Activated T-cell treated with anti-CD3 and anti-CD28 coated beads for 1 hour (primary cell): ENCODE measurements around the gene RUSF1.
A peak's percentile ranks its signal among the peaks of the same experiment; 100 is the strongest.
"Not testable (repeated sequence)": the region's sequence is repeated elsewhere in the genome, so short reads cannot be mapped to it uniquely, and the experiment has no call there.

ENCODE experiments used
- DNase-seq: peaks from one replicate; pipeline ENCODE4 v3.0.0-alpha.2; 2020; ENCODE audit warnings: low read depth

Gene RUSF1

GRCh38 chr16:31517800-31518402 lies 9.7 kb upstream of the RUSF1 start:
- DNase-seq = no peak

DNA sequence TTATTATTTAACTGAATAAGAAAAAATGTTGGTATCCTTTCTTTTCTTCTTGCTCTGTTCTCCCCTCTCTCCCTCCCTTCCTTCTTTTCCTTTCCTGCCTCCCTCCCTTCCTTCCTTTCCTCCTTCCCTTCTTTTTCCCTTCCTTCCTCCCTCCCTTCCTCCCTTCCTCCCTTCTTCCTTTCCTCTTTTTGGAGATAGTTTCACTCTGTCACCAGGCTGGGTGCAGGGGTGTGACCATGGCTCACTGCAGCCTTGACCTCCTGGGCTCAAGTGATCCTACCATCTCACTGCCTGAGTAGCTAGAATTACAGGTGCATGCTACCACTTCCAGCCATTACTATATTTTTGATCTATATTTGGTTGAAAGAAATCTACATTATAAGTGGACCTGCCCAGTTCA lies 5.7 kb upstream of the RUSF1 start:
- DNase-seq = no peak

- DNase-seq = no peak
Observed at GRCh38 chr16:31513126-31513525, 4.9 kb upstream of the RUSF1 start.

GRCh38 chr16:31508706-31509195 lies 560 bp upstream of the RUSF1 start:
- no peak for DNase-seq

GRCh38 chr16:31507617-31507928 lies 618 bp downstream of the RUSF1 start:
- no peak for DNase-seq

- DNase-seq = no peak
Observed at GRCh38 chr16:31505483-31505882, 2.7 kb downstream of the RUSF1 start.

DNA sequence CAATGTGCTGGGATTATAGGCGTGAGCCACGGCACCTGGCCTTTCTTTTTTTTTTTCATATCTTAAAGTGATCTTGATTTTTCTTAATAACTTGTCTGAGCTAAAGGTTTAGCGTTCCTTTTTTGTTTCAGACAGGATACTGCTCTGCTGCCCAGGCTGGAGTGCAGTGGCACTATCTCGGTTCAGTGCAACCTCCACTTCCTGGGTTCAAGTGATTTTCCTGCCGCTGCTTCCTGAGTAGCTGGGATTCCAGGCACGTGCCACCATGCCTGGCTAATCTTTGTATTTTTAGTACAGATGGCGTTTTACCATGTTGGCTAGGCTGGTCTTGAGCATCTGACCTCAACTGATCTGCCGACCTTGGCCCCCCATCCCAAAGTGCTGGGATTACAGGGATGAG lies 4.0 kb downstream of the RUSF1 start:
- DNase-seq = no peak

DNA sequence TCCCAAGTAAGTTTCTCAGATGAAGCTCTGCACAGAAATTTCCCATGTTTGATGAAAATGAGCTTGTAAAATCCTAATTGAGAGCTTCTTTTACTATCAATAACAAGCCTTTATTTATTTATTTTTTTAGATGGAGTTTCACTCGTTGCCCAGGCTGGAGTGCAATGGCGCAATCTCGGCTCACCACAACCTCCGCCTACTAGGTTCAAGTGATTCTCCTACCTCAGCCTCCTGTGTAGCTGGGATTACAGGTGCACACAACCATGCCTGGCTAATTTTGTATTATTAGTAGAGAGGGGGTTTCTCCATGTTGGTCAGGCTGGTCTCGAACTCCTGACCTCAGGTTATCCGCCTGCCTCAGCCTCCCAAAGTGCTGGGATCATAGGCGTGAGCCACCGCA lies 4.6 kb downstream of the RUSF1 start:
- DNase-seq = not testable (repeated sequence)

GRCh38 chr16:31502981-31503380 lies 5.2 kb downstream of the RUSF1 start:
- no peak for DNase-seq

DNA sequence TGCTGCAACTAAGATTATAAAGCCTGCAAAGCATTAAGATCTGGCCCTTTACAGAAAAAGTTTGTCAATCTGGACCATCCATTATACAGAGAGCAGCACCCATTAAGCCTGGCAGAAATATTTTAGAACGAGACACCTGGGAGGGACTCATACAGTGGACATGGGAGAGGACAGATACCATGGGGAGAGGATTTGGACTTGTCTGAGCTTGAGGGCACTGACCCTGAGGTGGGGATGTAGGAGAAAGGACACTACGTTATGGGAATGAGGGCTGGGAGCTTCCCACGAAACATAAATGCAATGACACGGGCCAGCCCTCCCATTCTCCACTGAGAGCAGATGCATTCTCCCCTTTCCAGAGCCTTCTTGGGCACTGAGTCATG lies 6.2 kb downstream of the RUSF1 start:
- DNase-seq = no peak

DNA sequence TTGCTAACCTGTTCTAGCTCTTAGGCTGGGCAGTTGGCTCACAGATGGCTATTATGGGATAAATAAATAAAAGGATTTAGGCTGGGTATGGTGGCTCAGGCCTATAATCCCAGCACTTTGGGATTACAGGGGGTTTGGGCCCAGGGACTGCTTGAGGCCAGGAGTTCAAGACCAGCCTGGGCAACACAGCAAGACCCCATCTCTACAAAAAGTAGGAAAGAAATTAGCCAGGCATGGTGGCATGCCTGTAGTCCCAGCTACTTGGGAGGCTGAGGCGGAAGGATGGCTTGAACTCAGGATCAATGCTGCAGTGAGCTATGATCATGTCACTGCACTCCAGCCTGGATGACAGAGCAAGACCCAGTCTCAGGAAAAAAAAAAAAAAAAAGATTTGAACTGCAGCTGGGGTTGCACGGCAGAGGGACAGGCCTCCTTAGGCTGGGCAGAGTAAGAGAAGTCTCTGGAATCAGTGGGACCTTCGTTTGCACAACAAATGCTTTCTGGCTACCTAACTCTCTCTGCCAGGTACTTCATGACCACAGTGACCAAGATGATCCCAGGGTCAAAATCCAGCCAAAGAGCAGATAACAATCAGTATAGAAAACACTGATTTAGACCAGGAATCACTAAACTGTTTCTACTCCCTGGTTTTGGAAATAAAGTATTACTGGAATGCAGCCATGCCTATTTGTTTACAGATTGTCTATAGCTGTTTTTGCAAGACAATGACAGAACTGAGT lies 6.8 kb downstream of the RUSF1 start:
- DNase-seq = no peak

DNA sequence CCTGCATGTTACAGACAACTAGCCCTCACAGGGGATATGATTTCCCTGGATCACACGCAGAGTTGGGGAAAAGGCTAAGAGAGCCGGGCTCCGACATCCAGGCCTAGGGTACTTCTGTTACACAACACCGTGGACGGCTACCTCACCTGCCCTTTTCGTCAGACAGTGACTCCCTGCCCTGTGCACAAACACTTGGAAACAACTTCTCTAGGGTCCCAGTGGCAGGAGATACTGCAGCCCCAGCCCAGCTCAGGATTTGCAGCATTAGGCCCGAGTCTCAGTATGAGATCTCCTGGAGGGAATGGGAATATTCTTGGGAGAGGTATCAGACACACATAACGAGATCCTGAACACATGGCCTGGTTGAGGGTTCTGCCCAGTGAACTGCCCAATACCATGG lies 8.3 kb downstream of the RUSF1 start:
- no peak for DNase-seq

DNA sequence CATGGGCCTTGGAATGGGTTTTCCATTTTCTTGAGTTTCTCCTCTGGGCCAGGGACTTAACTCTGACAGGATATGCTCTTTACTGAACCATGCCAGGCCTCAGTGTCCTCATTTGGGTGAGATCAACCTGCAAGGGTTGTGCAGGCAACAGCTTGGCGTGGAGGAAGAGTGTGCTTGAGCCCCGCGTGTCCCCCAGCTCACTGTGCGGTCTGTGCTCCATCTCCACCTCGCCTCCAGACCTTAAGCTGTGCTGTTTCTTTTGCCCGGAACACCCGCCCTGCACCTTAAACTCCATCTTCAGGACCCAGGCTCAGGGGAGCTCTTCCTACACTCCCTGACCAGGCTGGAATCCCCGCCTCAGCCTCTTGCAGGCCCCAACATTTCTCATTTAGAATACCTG lies 9.7 kb downstream of the RUSF1 start:
- no peak for DNase-seq

GRCh38 chr16:31496670-31497069 lies 11.5 kb downstream of the RUSF1 start:
- DNase-seq = no peak

DNA sequence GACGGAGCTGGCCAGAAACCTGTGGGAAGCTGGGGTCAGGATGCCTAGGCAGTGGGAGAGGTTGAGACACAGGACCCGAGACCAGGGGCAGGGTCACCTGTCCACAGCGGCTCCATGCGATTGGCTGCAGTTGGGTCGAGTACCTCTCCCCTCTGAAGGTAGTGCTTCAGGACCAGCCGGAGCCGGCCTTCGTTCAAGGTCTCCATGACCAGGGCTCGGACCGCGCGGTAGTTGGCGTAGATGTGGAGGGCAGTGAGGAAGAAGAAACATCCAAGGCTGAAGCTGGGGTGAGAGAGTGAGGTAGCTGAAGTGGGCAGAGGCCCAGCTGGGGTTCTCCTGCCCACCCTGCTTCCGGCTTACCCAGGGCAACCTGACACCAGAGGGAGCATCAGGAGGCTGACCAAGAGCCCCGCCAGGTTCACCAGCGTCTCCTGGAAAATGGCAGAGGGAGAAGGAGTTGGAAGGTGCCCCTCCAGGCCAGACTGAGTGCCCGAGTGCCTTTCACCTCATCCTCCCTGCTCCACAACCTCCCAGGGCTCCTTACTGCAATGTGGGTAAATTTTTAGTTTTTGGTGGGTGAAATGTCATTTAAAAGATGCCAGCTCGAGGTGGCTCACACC lies 14.6 kb downstream of the RUSF1 start:
- no peak for DNase-seq

GRCh38 chr16:31491778-31492418 lies 16.3 kb downstream of the RUSF1 start:
- DNase-seq = no peak

- no peak for DNase-seq
Observed at GRCh38 chr16:31489616-31490584, 18.3 kb downstream of the RUSF1 start.

GRCh38 chr16:31489298-31489564 lies 19.0 kb downstream of the RUSF1 start:
- DNase-seq = no peak

DNA sequence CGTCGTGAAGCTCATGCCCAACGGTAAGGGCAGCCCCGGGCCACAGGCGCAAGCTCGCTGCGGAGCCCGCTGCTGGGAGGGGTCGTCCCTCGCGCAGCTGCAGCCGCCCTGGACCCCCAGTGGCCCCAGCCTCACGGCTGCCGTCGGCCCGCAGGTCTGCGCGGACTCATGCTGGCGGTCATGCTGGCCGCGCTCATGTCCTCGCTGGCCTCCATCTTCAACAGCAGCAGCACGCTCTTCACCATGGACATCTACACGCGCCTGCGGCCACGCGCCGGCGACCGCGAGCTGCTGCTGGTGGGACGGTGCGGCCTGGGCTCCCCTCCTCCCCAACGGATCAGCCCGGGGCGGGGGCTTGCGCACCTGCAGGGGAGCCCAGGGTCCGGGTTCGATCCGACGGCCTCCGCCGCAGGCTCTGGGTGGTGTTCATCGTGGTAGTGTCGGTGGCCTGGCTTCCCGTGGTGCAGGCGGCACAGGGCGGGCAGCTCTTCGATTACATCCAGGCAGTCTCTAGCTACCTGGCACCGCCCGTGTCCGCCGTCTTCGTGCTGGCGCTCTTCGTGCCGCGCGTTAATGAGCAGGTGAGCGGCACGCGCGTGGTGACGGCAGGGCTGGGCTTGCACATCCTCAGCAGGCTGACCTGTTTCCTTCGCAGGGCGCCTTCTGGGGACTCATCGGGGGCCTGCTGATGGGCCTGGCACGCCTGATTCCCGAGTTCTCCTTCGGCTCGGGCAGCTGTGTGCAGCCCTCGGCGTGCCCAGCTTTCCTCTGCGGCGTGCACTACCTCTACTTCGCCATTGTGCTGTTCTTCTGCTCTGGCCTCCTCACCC lies 19.5 kb downstream of the RUSF1 start:
- DNase-seq = no peak

DNA sequence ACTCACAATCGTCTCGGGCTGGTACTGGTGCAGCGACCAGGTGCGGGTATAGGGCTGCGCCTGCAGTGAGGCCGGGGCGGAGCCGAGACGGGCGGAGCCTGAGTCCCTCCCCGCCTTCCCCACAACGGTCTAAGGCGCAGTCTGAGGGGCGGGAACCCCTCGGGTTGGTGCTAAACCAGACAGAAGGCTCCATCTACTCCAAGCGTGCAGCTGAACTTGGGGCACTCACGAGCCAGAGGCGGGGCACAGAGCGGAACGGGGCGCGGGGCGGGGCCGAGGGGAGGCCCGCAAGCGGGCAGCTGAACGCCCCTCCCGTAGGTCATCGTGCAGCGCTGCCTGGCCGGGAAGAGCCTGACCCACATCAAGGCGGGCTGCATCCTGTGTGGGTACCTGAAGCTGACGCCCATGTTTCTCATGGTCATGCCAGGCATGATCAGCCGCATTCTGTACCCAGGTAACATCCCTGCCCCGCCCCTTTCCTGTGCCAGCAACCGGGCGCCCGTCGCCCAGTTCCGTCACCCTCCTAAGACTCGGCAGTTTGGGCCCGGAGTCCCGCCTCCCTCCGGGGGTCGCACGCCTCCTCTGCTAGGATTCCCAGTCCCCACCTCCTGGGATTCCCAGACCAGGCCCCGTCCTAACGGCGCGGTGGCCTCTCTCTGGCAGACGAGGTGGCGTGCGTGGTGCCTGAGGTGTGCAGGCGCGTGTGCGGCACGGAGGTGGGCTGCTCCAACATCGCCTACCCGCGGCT lies 20.3 kb downstream of the RUSF1 start:
- peak; percentile 59 for DNase-seq
